Measurements from ENCODE around the gene FARP1. TPM values are rescaled to one million over a fixed set of nuclear protein-coding genes. Genes with fewer than 3 reads are reported as not detected.

FARP1 gene
- total and polyA plus RNA-seq, 10 of the 15 experiments (the other 5 are each of a cell fraction or from before 2014, with no cell fraction given) = 0.17 to 6.9 (median 0.68) TPM

- no peak for DNase-seq (ENCODE audit: low read depth, low spot score)
- intact Hi-C loops (cut with micrococcal nuclease; ENCODE audit: unreplicated experiment) (no loop called here), in situ Hi-C loops (cut with MboI) (no loop called here)
- Histone ChIP-seq H4K20me1 (ENCODE audit: control insufficient read depth, insufficient read depth) (no peaks in the 10 kb centered on the region), H3K36me3 (ENCODE audit: control insufficient read depth in 2 of 2, insufficient read depth in 2 of 2, low read length in 1 of 2) (no peaks in the 10 kb centered on the region), H2AFZ (ENCODE audit: control insufficient read depth, low read depth, low read length) (no peak overlapping the region), H3K4me2 (ENCODE audit: control insufficient read depth, insufficient read depth) (no peak overlapping the region), H3K79me2 (ENCODE audit: control insufficient read depth, insufficient read depth, low read length) (no peaks in the 10 kb centered on the region), H3K27ac (ENCODE audit: control insufficient read depth, insufficient read depth) (no peak overlapping the region), H3K9ac (ENCODE audit: control insufficient read depth, insufficient read depth, low read length) (no peak overlapping the region), H3K4me1 (ENCODE audit: control insufficient read depth, insufficient read depth, low read length) (no peaks in the 10 kb centered on the region), H3K27me3 (replicated peaks in 1 of 2; ENCODE audit: control insufficient read depth in 2 of 2, insufficient read depth in 2 of 2, low read length in 1 of 2) (no peaks in the 10 kb centered on the region), H3K4me3 (no peak overlapping the region), H3K9me3 (replicated peaks; ENCODE audit: control insufficient read depth, insufficient read depth, low read length) (no peaks in the 10 kb centered on the region)
- RAD21 ChIA-PET (ENCODE audit: unreplicated experiment) = no interaction called here
- no TSS peak for BruUV-seq (replicated peaks)
- 59% methylated on average over 8 of the region's 8 CpGs for WGBS (ENCODE audit: insufficient coverage, insufficient replicate concordance, low lambda C conversion rate, missing lambda C conversion rate)
- no peak for ATAC-seq
- SMC1A ChIA-PET (ENCODE audit: uncharacterized antibody, unreplicated experiment) = no interaction called here
- POLR2A ChIA-PET = no interaction called here
- CTCF ChIA-PET = no interaction called here
- no peak for FAIRE-seq
- TF ChIP-seq NR2C2 (IDR thresholded peaks at IDR 0.05; ENCODE audit: borderline replicate concordance, control insufficient read depth, insufficient read length, low read depth) (no peak), RB1 (IDR thresholded peaks at IDR 0.05; ENCODE audit: borderline replicate concordance) (no peak), ZNF24 (IDR thresholded peaks at IDR 0.05) (no peak), IKZF1 (conservative IDR thresholded peaks at IDR 0.05) (no peak), CHD1 (IDR thresholded peaks at IDR 0.05; ENCODE audit: low read depth, low read length) (no peak), FOS (IDR thresholded peaks at IDR 0.05; ENCODE audit: borderline replicate concordance, extremely low read depth, insufficient read length) (no peak), SKIL (IDR thresholded peaks at IDR 0.05; ENCODE audit: low read depth, poor library complexity, severe bottlenecking) (no peak), TBL1XR1 (IDR thresholded peaks at IDR 0.05; ENCODE audit: low read depth, low read length) (no peak), TAF1 (IDR thresholded peaks at IDR 0.05; ENCODE audit: borderline replicate concordance, low read depth, low read length) (no peak), CHD4 (IDR thresholded peaks at IDR 0.05) (no peak), MEF2A (IDR thresholded peaks at IDR 0.05; ENCODE audit: insufficient read depth, low read depth, low read length) (no peak), RUNX3 (IDR thresholded peaks at IDR 0.05; ENCODE audit: low read length) (no peak), HDGF (IDR thresholded peaks at IDR 0.05) (no peak), CREB1 (IDR thresholded peaks at IDR 0.05; ENCODE audit: low read depth) (no peak), ZNF592 (IDR thresholded peaks at IDR 0.05) (no peak), BRCA1 (IDR thresholded peaks at IDR 0.05; ENCODE audit: low read depth, low read length) (no peak), GATAD2B (conservative IDR thresholded peaks at IDR 0.05; ENCODE audit: low read depth) (no peak), PBX3 (IDR thresholded peaks at IDR 0.05; ENCODE audit: insufficient replicate concordance, low read depth, low read length) (no peak), E2F4 (IDR thresholded peaks at IDR 0.05; ENCODE audit: low read depth, low read length) (no peak)
These were observed 94.4 kb downstream of the FARP1 start for GRCh38 chr13:98237331-98237730.
